Gastroesophageal sphincter (tissue), 4 donors: Measurements from ENCODE around the gene NKD2. TPM values are rescaled to one million over a fixed set of nuclear protein-coding genes. Genes with fewer than 3 reads are reported as not detected.
"Not testable (repeated sequence)": the region's sequence is repeated elsewhere in the genome, so short reads cannot be mapped to it uniquely, and the experiment has no call there.

Source experiments
- ATAC-seq: fragments of 150-250 bp; one replicate; pipeline ENCODE4 v1.9.1; 2016; ENCODE audit warnings: mild to moderate bottlenecking, moderate library complexity
- H3K27ac ChIP-seq, 4 donors: fragments of 200-600 bp; sonication (generic) in 3 of 4; 1 replicate in 3 of 4; 2 replicates in 1 of 4; pipeline ENCODE4 v1.5.1; 2016 to 2019
- H3K27me3 ChIP-seq: fragments of 200-600 bp; sonication (generic); one replicate; pipeline ENCODE4 v1.5.1; 2019
- H3K36me3 ChIP-seq, 2 donors: fragments of 200-600 bp; sonication (generic); one replicate each; pipeline ENCODE4 v1.5.1; 2019; ENCODE audit warnings: control low read depth in 1 of 2
- H3K4me1 ChIP-seq, 3 donors: fragments of 200-600 bp; sonication (generic); 1 replicate in 2 of 3; 2 replicates in 1 of 3; pipeline ENCODE4 v1.5.1; 2016 to 2019; ENCODE audit warnings: control low read depth in 2 of 3
- H3K4me3 ChIP-seq, 2 donors: fragments of 200-600 bp; sonication (generic); one replicate each; pipeline ENCODE4 v1.5.1; 2019; ENCODE audit warnings: mild to moderate bottlenecking in 1 of 2, moderate library complexity in 1 of 2
- H3K9me3 ChIP-seq, 3 donors: fragments of 200-600 bp; sonication (generic); one replicate each; pipeline ENCODE4 v1.5.1; 2017 to 2019; ENCODE audit warnings: control low read depth in 2 of 3
- CTCF ChIP-seq, 4 experiments: fragments of 200-600 bp in 2 of 4; fragments of 450-650 bp in 2 of 4; sonication (generic) in 1 of 4; IDR thresholded peaks; one replicate each; pipeline ENCODE4 v1.5.1; 2017 to 2019; ENCODE audit warnings: antibody characterized with exemption in 4 of 4, mild to moderate bottlenecking in 2 of 4, moderate library complexity in 2 of 4
- EP300 ChIP-seq: sonication (generic); formaldehyde crosslinking; IDR thresholded peaks from one replicate; pipeline ENCODE4 v1.6.1; 2017; ENCODE audit warnings: antibody characterized with exemption, mild to moderate bottlenecking
- POLR2A ChIP-seq, 2 donors: fragments of 450-650 bp; IDR thresholded peaks; one replicate each; pipeline ENCODE4 v1.6.1; 2017; ENCODE audit warnings: antibody characterized with exemption in 2 of 2, mild to moderate bottlenecking in 2 of 2, moderate library complexity in 1 of 2
- POLR2AphosphoS5 ChIP-seq: sonication (generic); formaldehyde crosslinking; IDR thresholded peaks from one replicate; pipeline ENCODE4 v1.6.1; 2017; ENCODE audit warnings: antibody characterized with exemption
- WGBS, 2 donors: methylation state at CpG; one replicate each; pipeline ENCODE4 v1.1.5; 2018; ENCODE audit warnings: low coverage in 1 of 2; 5-methylcytosine and 5-hydroxymethylcytosine counted together
- total RNA-seq, 4 donors: library from RNA; depleted of rRNA; stranded (reverse); fragments of >200 nt; gene quantifications; one replicate each; pipeline ENCODE4 v1.1.0, GENCODE V29; 2016

Gene NKD2
- total RNA-seq, 4 donors from 2014 or later = 1.8 to 6.1 (median 1.9) TPM

GRCh38 chr5:969408-969839 is 39.2 kb upstream of the NKD2 start:
- H3K9me3 ChIP-seq = no peaks in the 10 kb centered on the region
- WGBS, 2 donors = 40 to 53% methylated on average over 12 to 14 of the region's 14 CpGs
- no peak overlapping the region for H3K4me3 ChIP-seq
- H3K4me1 ChIP-seq = peaks cover 0 to 14% (median 0%) of the 10 kb centered on the region in 3 donors
- no peak for ATAC-seq
- TF ChIP-seq EP300 (no peak), CTCF (IDR thresholded peaks at IDR 0.05) (no peak), POLR2AphosphoS5 (no peak), POLR2A (IDR thresholded peaks at IDR 0.05) (no peak)
- H3K36me3 ChIP-seq = no peaks in the 10 kb centered on the region
- no peak overlapping the region for H3K27ac ChIP-seq
- H3K27me3 ChIP-seq = peaks cover 11% of the 10 kb centered on the region

GRCh38 chr5:972575-972974 is 36.0 kb upstream of the NKD2 start:
- not testable (repeated sequence) for H3K9me3 ChIP-seq, H3K27ac ChIP-seq, H3K36me3 ChIP-seq, ATAC-seq, H3K4me3 ChIP-seq, H3K27me3 ChIP-seq
- WGBS, 2 donors = 77 to 100% methylated on average over 1 to 2 of the region's 2 CpGs
- H3K4me1 ChIP-seq = peaks cover 0 to 10% (median 0%) of the 10 kb centered on the region in 3 donors

- Histone ChIP-seq H3K9me3 (no peaks in the 10 kb centered on the region), H3K4me3 (no peak overlapping the region), H3K36me3 (no peaks in the 10 kb centered on the region), H3K27ac (no peak overlapping the region), H3K27me3 (no peaks in the 10 kb centered on the region), H3K4me1 (peaks cover 0 to 32% (median 11%) of the 10 kb centered on the region in 3 donors)
- no peak for ATAC-seq
- no peak for TF ChIP-seq EP300
- TF ChIP-seq CTCF (IDR thresholded peaks at IDR 0.05) = no peak
- no peak for TF ChIP-seq POLR2AphosphoS5
- no peak for TF ChIP-seq POLR2A (IDR thresholded peaks at IDR 0.05)
- 85 to 100% methylated on average over 3 to 4 of the region's 29 CpGs for whole genome bisulfite sequencing, 2 donors
These were observed 31.5 kb upstream of the NKD2 start for GRCh38 chr5:976849-977751.

- H3K4me1 ChIP-seq = peaks cover 0 to 38% (median 11%) of the 10 kb centered on the region in 3 donors
- 57 to 72% methylated on average over 5 to 15 of the region's 16 CpGs for WGBS, 2 donors
- ATAC-seq = no peak
- H3K9me3 ChIP-seq = no peaks in the 10 kb centered on the region
- H3K27me3 ChIP-seq = no peaks in the 10 kb centered on the region
- no peaks in the 10 kb centered on the region for H3K36me3 ChIP-seq
- no peak overlapping the region for H3K4me3 ChIP-seq
- TF ChIP-seq POLR2AphosphoS5 = no peak
- TF ChIP-seq POLR2A (IDR thresholded peaks at IDR 0.05) = no peak
- no peak for TF ChIP-seq EP300
- no peak for TF ChIP-seq CTCF (IDR thresholded peaks at IDR 0.05)
- no peak overlapping the region for H3K27ac ChIP-seq
These were observed 30.5 kb upstream of the NKD2 start for GRCh38 chr5:978054-978453.

- WGBS, 2 donors = 68% methylated on average over 5 of the region's 10 CpGs; no CpG with 5 or more reads in 1 of the 2 donors
- TF ChIP-seq CTCF (IDR thresholded peaks at IDR 0.05) = no peak
- TF ChIP-seq EP300 = no peak
- TF ChIP-seq POLR2A (IDR thresholded peaks at IDR 0.05) = no peak
- no peak for TF ChIP-seq POLR2AphosphoS5
- no peaks in the 10 kb centered on the region for H3K9me3 ChIP-seq
- H3K27me3 ChIP-seq = no peaks in the 10 kb centered on the region
- no peak for ATAC-seq
- no peaks in the 10 kb centered on the region for H3K36me3 ChIP-seq
- no peak overlapping the region for H3K4me3 ChIP-seq
- no peak overlapping the region for H3K27ac ChIP-seq
- H3K4me1 ChIP-seq = peaks cover 0 to 38% (median 11%) of the 10 kb centered on the region in 3 donors
These were observed 29.9 kb upstream of the NKD2 start for GRCh38 chr5:978693-979092.
